IMR-90 (cell line): ENCODE measurements around the gene SLC38A1. TPM values are rescaled to one million over a fixed set of nuclear protein-coding genes. Genes with fewer than 3 reads are reported as not detected.

Source experiments
- ATAC-seq: fragments of 200-7000 bp; cut with Tn5 transposase; 2 replicates; pipeline ENCODE4 v1.9.1; 2020; ENCODE audit warnings: low read depth, mild to moderate bottlenecking, moderate library complexity
- BruUV-seq: library from RNA; stranded (reverse); fragments of 400-500 nt; replicated peaks from 2 replicates; lab custom pipeline; 2021; lab: Mats Ljungman, UMichigan
- CTCF ChIA-PET: fragments of 300-600 bp; formaldehyde crosslinking; extraction: SDS; loops from one replicate; lab custom pipeline; 2021; ENCODE audit warnings: antibody characterized with exemption; lab: Yijun Ruan, JAX
- POLR2A ChIA-PET: fragments of 300-600 bp; sonication (Branson Sonifier 250); formaldehyde crosslinking; loops from one replicate; lab custom pipeline; 2022; ENCODE audit warnings: antibody characterized with exemption; ENCODE audit not compliant: unreplicated experiment; lab: Charles Lee
- DNase-seq: peaks from one replicate; pipeline ENCODE4 v3.0.0; 2013
- H2AFZ ChIP-seq: replicated peaks from 2 replicates; pipeline ENCODE3; 2013; ENCODE audit warnings: low read length, mild to moderate bottlenecking; ENCODE audit not compliant: poor library complexity
- H2AK5ac ChIP-seq: 2 replicates; pipeline ENCODE4 v1.6.1; 2013; ENCODE audit warnings: low read depth, low read length, inconsistent platforms
- H2AK9ac ChIP-seq: replicated peaks from 2 replicates; pipeline ENCODE3; 2013; ENCODE audit warnings: mild to moderate bottlenecking, low read depth, low read length, moderate library complexity; ENCODE audit not compliant: poor library complexity
- H2BK120ac ChIP-seq: 2 replicates; pipeline ENCODE4 v1.6.1; 2013; ENCODE audit warnings: low read depth, low read length, inconsistent platforms
- H2BK15ac ChIP-seq: 3 replicates; pipeline ENCODE4 v1.6.1; 2013; ENCODE audit warnings: low read depth, low read length, inconsistent platforms
- H2BK20ac ChIP-seq: 2 replicates; pipeline ENCODE4 v1.6.1; 2013; ENCODE audit warnings: low read depth, mild to moderate bottlenecking, inconsistent platforms, low read length, moderate library complexity
- H2BK5ac ChIP-seq: 2 replicates; pipeline ENCODE4 v1.6.1; 2013; ENCODE audit warnings: mild to moderate bottlenecking, low read depth, low read length, inconsistent platforms; ENCODE audit not compliant: poor library complexity, severe bottlenecking
- H3K14ac ChIP-seq: replicated peaks from 2 replicates; pipeline ENCODE4 v1.6.1; 2013; ENCODE audit warnings: low read depth, low read length, inconsistent platforms
- H3K18ac ChIP-seq: 2 replicates; pipeline ENCODE4 v1.6.1; 2013; ENCODE audit warnings: low read depth, low read length, control low read depth
- H3K23ac ChIP-seq: 2 replicates; pipeline ENCODE4 v1.6.1; 2013; ENCODE audit warnings: low read depth, low read length, inconsistent platforms
- H3K27ac ChIP-seq: 2 replicates; pipeline ENCODE4 v1.5.1; 2013; ENCODE audit warnings: mild to moderate bottlenecking, control low read depth, low read length; ENCODE audit not compliant: insufficient read depth
- H3K27me3 ChIP-seq: 2 replicates; pipeline ENCODE4 v1.6.1; 2013; ENCODE audit warnings: low read length; ENCODE audit not compliant: control insufficient read depth, insufficient read depth
- H3K36me3 ChIP-seq: 2 replicates; pipeline ENCODE4 v1.6.1; 2013; ENCODE audit warnings: low read length, mixed read lengths; ENCODE audit not compliant: control insufficient read depth, insufficient read depth
- H3K4ac ChIP-seq: 2 replicates; pipeline ENCODE4 v1.6.1; 2013; ENCODE audit warnings: low read depth, low read length, inconsistent platforms
- H3K4me1 ChIP-seq: 2 replicates; pipeline ENCODE4 v1.6.1; 2013; ENCODE audit warnings: low read length, mixed read lengths; ENCODE audit not compliant: control insufficient read depth, insufficient read depth
- H3K4me2 ChIP-seq: 2 replicates; pipeline ENCODE4 v1.6.1; 2013; ENCODE audit warnings: low read depth, mild to moderate bottlenecking, control low read depth, low read length, moderate library complexity
- H3K4me3 ChIP-seq: 2 replicates; pipeline ENCODE4 v1.5.1; 2013; ENCODE audit warnings: low read depth, mild to moderate bottlenecking, control low read depth, low read length, moderate library complexity; ENCODE audit not compliant: insufficient read depth
- H3K56ac ChIP-seq: 2 replicates; pipeline ENCODE4 v1.6.1; 2013; ENCODE audit warnings: low read length, inconsistent platforms; ENCODE audit not compliant: insufficient read depth; ENCODE audit errors: extremely low read depth
- H3K79me1 ChIP-seq, 2 experiments: 2 replicates each; pipeline ENCODE4 v1.6.1; 2013; ENCODE audit warnings: low read length in 2 of 2, inconsistent platforms in 1 of 2, low read depth in 1 of 2
- H3K9ac ChIP-seq: 2 replicates; pipeline ENCODE4 v1.6.1; 2013; ENCODE audit warnings: low read depth, low read length, control low read depth
- H3K9me1 ChIP-seq: 2 replicates; pipeline ENCODE4 v1.6.1; 2013; ENCODE audit warnings: low read length, inconsistent platforms; ENCODE audit not compliant: insufficient read depth
- H3K9me3 ChIP-seq: 2 replicates; pipeline ENCODE4 v1.6.1; 2013; ENCODE audit warnings: low read length; ENCODE audit not compliant: control insufficient read depth, insufficient read depth
- H4K20me1 ChIP-seq: 2 replicates; pipeline ENCODE4 v1.6.1; 2013; ENCODE audit warnings: low read length, inconsistent platforms; ENCODE audit not compliant: insufficient read depth
- H4K5ac ChIP-seq: 2 replicates; pipeline ENCODE4 v1.6.1; 2013; ENCODE audit warnings: mild to moderate bottlenecking, low read depth, low read length, control low read depth
- H4K8ac ChIP-seq, 2 experiments: 2 replicates each; pipeline ENCODE4 v1.6.1; 2013; ENCODE audit warnings: low read depth in 2 of 2, low read length in 2 of 2, control low read depth in 1 of 2, inconsistent platforms in 1 of 2
- H4K91ac ChIP-seq: 2 replicates; pipeline ENCODE4 v1.6.1; 2013; ENCODE audit warnings: low read depth, low read length, inconsistent platforms; ENCODE audit not compliant: insufficient read depth
- BHLHE40 ChIP-seq: fragments of 150-350 bp; IDR thresholded peaks from 2 replicates; pipeline ENCODE4 v1.6.1; 2016; ENCODE audit warnings: mild to moderate bottlenecking, low read depth, low read length
- CEBPB ChIP-seq: IDR thresholded peaks from 2 replicates; pipeline ENCODE4 v1.6.1; 2012; ENCODE audit warnings: low read depth, low read length, improper control_type of control experiment
- CHD1 ChIP-seq: IDR thresholded peaks from 2 replicates; pipeline ENCODE4 v1.6.1; 2012; ENCODE audit warnings: low read depth, low read length, improper control_type of control experiment
- CTCF ChIP-seq: conservative IDR thresholded peaks from 2 replicates; pipeline ENCODE4 v1.5.1; 2012; ENCODE audit warnings: mild to moderate bottlenecking, low read depth, low read length, improper control_type of control experiment
- MAFK ChIP-seq: IDR thresholded peaks from 2 replicates; pipeline ENCODE4 v1.6.1; 2012; ENCODE audit warnings: low read depth, low read length, improper control_type of control experiment
- MAZ ChIP-seq: IDR thresholded peaks from 2 replicates; pipeline ENCODE4 v1.6.1; 2012; ENCODE audit warnings: low read depth, mild to moderate bottlenecking, low read length, improper control_type of control experiment, moderate library complexity, borderline replicate concordance
- MXI1 ChIP-seq: IDR thresholded peaks from 2 replicates; pipeline ENCODE4 v1.6.1; 2012; ENCODE audit warnings: low read depth, mild to moderate bottlenecking, low read length, moderate library complexity, borderline replicate concordance
- NFE2L2 ChIP-seq: fragments of 150-350 bp; IDR thresholded peaks from 2 replicates; pipeline ENCODE4 v1.6.1; 2016; ENCODE audit warnings: low read depth, mild to moderate bottlenecking, low read length
- POLR2A ChIP-seq: IDR thresholded peaks from 2 replicates; pipeline ENCODE4 v1.6.1; 2012; ENCODE audit warnings: mild to moderate bottlenecking, low read depth, low read length
- RAD21 ChIP-seq: IDR thresholded peaks from 2 replicates; pipeline ENCODE4 v1.6.1; 2012; ENCODE audit warnings: low read length, improper control_type of control experiment
- RCOR1 ChIP-seq: IDR thresholded peaks from 2 replicates; pipeline ENCODE4 v1.6.1; 2012; ENCODE audit warnings: mild to moderate bottlenecking, low read length, improper control_type of control experiment; ENCODE audit not compliant: insufficient replicate concordance
- RFX5 ChIP-seq: IDR thresholded peaks from 2 replicates; pipeline ENCODE4 v1.8.0; 2012; ENCODE audit warnings: low read depth, mild to moderate bottlenecking, low read length, moderate library complexity
- SMC3 ChIP-seq: fragments of 150-350 bp; IDR thresholded peaks from 2 replicates; pipeline ENCODE4 v1.6.1; 2016; ENCODE audit warnings: low read depth, mild to moderate bottlenecking, antibody characterized with exemption, low read length, moderate library complexity
- USF2 ChIP-seq: fragments of 150-350 bp; IDR thresholded peaks from 2 replicates; pipeline ENCODE4 v1.6.1; 2017; ENCODE audit warnings: mild to moderate bottlenecking, antibody characterized with exemption, low read length, low read depth
- WGBS, 2 experiments: methylation state at CpG; one replicate each; pipeline versions ENCODE4 v1.1.5 to v1.1.7; 2013; ENCODE audit warnings: missing lambda C conversion rate in 2 of 2; ENCODE audit not compliant: insufficient read length in 1 of 2; ENCODE audit errors: extremely low coverage in 2 of 2; 5-methylcytosine and 5-hydroxymethylcytosine counted together
- dilution Hi-C: fragments of 300-500 bp; cut with HindIII; formaldehyde crosslinking; loops from one replicate; pipeline ENCODE4 v1.14.3; 2018; ENCODE audit warnings: low sequenced_read_pairs; ENCODE audit not compliant: unreplicated experiment
- in situ Hi-C: fragments of 300-500 bp; cut with MboI; formaldehyde crosslinking; loops from 3 replicates; pipeline ENCODE4 v1.14.3; 2019; ENCODE audit warnings: low sequenced_read_pairs, inconsistent platforms, mixed read lengths
- intact Hi-C: fragments of 100-400 bp; cut with micrococcal nuclease; formaldehyde crosslinking; loops from 2 replicates; pipeline ENCODE4 v1.10.0; 2022
- polyA plus RNA-seq, 3 experiments: library from polyadenylated mRNA; depleted of rRNA; stranded (reverse); fragments of >200 nt; gene quantifications; 2 replicates each; pipeline ENCODE4 v1.2.3, GENCODE V29; 2012; ENCODE audit warnings: low replicate concordance in 1 of 3
- total RNA-seq: library from RNA; depleted of rRNA; stranded (reverse); fragments of >200 nt; gene quantifications from 2 replicates; pipeline ENCODE4 v1.2.3, GENCODE V29; 2012

Gene SLC38A1
- total and polyA plus RNA-seq, 2 of the 4 experiments (the other 2 are of a cell fraction), result 22.8 to 61.5 TPM

GRCh38 chr12:46148327-46149078 is 120.3 kb downstream of the SLC38A1 start:
- H2AFZ ChIP-seq, result no peak overlapping the region
- H2BK15ac ChIP-seq, result no peak overlapping the region
- ChIA-PET CTCF (no interaction called here), POLR2A (no interaction called here)
- in situ Hi-C loops (no loop called here), dilution Hi-C loops (no loop called here), intact Hi-C loops (no loop called here)
- H2BK20ac ChIP-seq, result no peak overlapping the region
- no peak overlapping the region for H2BK120ac ChIP-seq
- no peak for DNase-seq
- no peak overlapping the region for H4K5ac ChIP-seq
- H4K91ac ChIP-seq, result no peak overlapping the region
- no peaks in the 10 kb centered on the region for H3K9me3 ChIP-seq
- H3K56ac ChIP-seq, result no peak overlapping the region
- H4K8ac ChIP-seq, result no peak overlapping the region
- no peak overlapping the region for H3K4me3 ChIP-seq
- no peak overlapping the region for H3K4me2 ChIP-seq
- 74% methylated on average over 3 of the region's 5 CpGs; no CpG with 5 or more reads in 1 of the 2 experiments for WGBS, 2 experiments
- ATAC-seq, result no peak
- H3K18ac ChIP-seq, result no peak overlapping the region
- H3K4me1 ChIP-seq, result no peaks in the 10 kb centered on the region
- H2BK5ac ChIP-seq, result no peak overlapping the region
- no peak overlapping the region for H3K4ac ChIP-seq
- no peak overlapping the region for H3K9ac ChIP-seq
- H3K27me3 ChIP-seq, result peaks cover 3% of the 10 kb centered on the region; the same call in 1 of the 2 replicates
- no peak for TF ChIP-seq POLR2A
- no peak for TF ChIP-seq MAFK
- no peak for TF ChIP-seq USF2
- TF ChIP-seq MAZ, result no peak
- no peak for TF ChIP-seq RFX5
- no peak for TF ChIP-seq MXI1
- TF ChIP-seq RCOR1, result no peak
- no peak for TF ChIP-seq NFE2L2
- no peak for TF ChIP-seq CHD1
- no peak for TF ChIP-seq BHLHE40
- no peak for TF ChIP-seq CEBPB
- no peak for TF ChIP-seq CTCF
- TF ChIP-seq SMC3, result no peak
- TF ChIP-seq RAD21, result no peak
- H3K79me1 ChIP-seq, result no peaks in the 10 kb centered on the region
- H3K14ac ChIP-seq, result no peak overlapping the region
- no TSS peak for BruUV-seq
- H2AK9ac ChIP-seq, result no peak overlapping the region
- no peak overlapping the region for H3K23ac ChIP-seq
- no peak overlapping the region for H2AK5ac ChIP-seq
- H3K36me3 ChIP-seq, result no peaks in the 10 kb centered on the region
- no peak overlapping the region for H3K27ac ChIP-seq
- no peaks in the 10 kb centered on the region for H4K20me1 ChIP-seq
- H3K9me1 ChIP-seq, result no peaks in the 10 kb centered on the region
